Measurements from ENCODE around the gene ADAR. TPM values are rescaled to one million over a fixed set of nuclear protein-coding genes. Genes with fewer than 3 reads are reported as not detected.

Gene ADAR
- total RNA-seq, 1 donor from 2014 or later = 44.5 TPM

DNA sequence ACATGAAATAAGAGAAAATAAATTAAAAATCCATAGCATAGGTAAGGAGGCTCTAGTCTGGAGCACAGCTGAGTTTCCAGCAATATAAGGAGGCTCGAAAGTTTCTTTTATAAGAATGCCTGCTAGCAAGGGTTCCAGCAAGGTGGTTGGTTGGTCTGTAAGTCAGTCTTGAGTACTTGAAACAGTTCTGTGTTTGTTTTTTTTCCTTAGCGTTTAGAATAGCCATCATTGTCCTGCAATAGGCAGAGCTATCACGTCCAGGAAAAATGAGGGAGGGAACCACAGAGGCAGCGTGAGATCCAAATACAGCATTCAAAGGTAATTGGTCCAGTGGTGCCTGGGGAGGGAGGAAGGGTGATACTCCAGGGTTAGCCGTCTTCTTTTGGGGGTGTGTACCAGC lies 57.9 kb downstream of the ADAR start:
- no peaks in the 10 kb centered on the region for H3K27me3 ChIP-seq (ENCODE audit: control insufficient read depth, insufficient read depth, low read length)
- H3K4me3 ChIP-seq (ENCODE audit: low read depth, low read length) = no peak overlapping the region
- DNase-seq (ENCODE audit: low read depth) (no peak), FAIRE-seq (no peak)
- no peak for TF ChIP-seq CTCF (IDR thresholded peaks at IDR 0.05; ENCODE audit: insufficient read depth, low read length, severe bottlenecking)
- peaks cover 31% of the 10 kb centered on the region for H3K36me3 ChIP-seq (ENCODE audit: control insufficient read depth, insufficient read depth, low read length)

DNA sequence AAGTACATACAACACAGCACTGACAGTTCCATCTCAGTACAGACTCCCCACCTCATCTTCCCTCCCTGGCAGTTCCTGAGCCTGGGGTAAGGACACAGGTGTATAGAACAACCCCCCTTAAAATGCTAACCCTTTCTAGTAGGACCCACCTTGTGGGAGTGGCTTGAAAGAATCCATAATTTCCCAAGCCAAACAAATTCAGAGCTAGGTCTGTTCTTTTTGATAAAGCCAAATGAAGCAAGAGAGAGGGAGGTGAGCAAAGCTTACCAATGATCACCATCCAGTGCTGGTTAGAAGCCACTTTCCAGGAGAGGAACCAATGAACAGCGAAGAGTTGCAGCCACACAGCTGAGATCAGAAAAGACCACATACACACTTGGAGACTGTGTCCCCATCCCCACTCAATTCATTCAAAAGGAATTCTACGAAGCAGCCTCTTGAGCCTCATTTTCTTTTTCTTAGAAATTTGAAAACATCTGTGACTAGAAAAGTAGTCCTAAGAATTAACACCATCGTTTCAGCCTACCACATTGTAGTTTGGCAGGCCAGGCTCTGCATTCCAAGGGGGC lies 58.7 kb downstream of the ADAR start:
- peaks cover 26% of the 10 kb centered on the region for H3K36me3 ChIP-seq (ENCODE audit: control insufficient read depth, insufficient read depth, low read length)
- FAIRE-seq = no peak
- TF ChIP-seq CTCF (IDR thresholded peaks at IDR 0.05; ENCODE audit: insufficient read depth, low read length, severe bottlenecking) = no peak

GRCh38 chr1:154548028-154548427 lies 60.0 kb downstream of the ADAR start:
- peaks cover 22% of the 10 kb centered on the region for H3K36me3 ChIP-seq (ENCODE audit: control insufficient read depth, insufficient read depth, low read length)
- no peak for FAIRE-seq
- no peak overlapping the region for H3K4me3 ChIP-seq (ENCODE audit: low read depth, low read length)
- H3K27me3 ChIP-seq (ENCODE audit: control insufficient read depth, insufficient read depth, low read length) = peaks cover 3% of the 10 kb centered on the region
- no peak for DNase-seq (ENCODE audit: low read depth)
- no peak for TF ChIP-seq CTCF (IDR thresholded peaks at IDR 0.05; ENCODE audit: insufficient read depth, low read length, severe bottlenecking)

More for the DNA sequence above, 58.7 kb downstream of the ADAR start:
- no peak overlapping the region for H3K4me3 ChIP-seq (ENCODE audit: low read depth, low read length)
- no peak for DNase-seq (ENCODE audit: low read depth)
- H3K27me3 ChIP-seq (ENCODE audit: control insufficient read depth, insufficient read depth, low read length) = peaks cover 2% of the 10 kb centered on the region

DNA sequence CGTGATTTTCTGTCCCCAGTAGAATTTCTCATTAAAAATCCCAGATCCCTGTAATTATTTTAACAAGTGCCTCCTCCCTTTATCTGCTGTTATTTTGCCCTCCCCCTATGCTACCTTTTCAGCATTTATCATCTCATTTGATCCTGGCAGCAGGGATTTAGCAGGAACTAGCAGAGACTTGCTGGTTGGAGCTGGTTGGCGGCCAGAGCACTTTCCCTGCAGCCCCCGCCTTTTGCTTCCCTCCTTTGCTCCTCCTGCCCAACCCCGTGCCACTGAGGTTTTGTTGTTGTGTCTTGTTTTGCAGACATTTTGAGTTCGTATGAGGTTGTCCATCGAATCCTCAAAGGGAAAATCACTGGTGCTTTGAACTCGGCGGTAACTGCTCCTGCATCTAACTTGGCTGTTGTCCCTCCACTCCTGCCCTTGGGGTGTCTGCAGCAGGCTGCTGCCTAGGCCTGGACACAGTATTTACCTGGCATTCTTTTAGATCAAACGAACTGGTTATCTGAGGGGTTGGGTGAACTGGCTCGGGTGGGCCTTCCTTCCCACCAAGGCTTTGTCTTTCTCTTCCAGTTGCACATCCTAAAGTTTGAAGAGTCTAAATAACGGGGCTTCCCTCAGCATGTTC lies 60.8 kb downstream of the ADAR start:
- Histone ChIP-seq H3K36me3 (ENCODE audit: control insufficient read depth, insufficient read depth, low read length) (peaks cover 14% of the 10 kb centered on the region), H3K4me3 (ENCODE audit: low read depth, low read length) (no peak overlapping the region), H3K27me3 (ENCODE audit: control insufficient read depth, insufficient read depth, low read length) (peaks cover 4% of the 10 kb centered on the region)
- TF ChIP-seq CTCF (IDR thresholded peaks at IDR 0.05; ENCODE audit: insufficient read depth, low read length, severe bottlenecking) = no peak
- DNase-seq (ENCODE audit: low read depth) (peak; percentile 24), FAIRE-seq (no peak)

- Histone ChIP-seq H3K4me3 (ENCODE audit: low read depth, low read length) (no peak overlapping the region), H3K36me3 (ENCODE audit: control insufficient read depth, insufficient read depth, low read length) (peaks cover 7% of the 10 kb centered on the region), H3K27me3 (ENCODE audit: control insufficient read depth, insufficient read depth, low read length) (peaks cover 7% of the 10 kb centered on the region)
- peak; percentile 62 for TF ChIP-seq CTCF (IDR thresholded peaks at IDR 0.05; ENCODE audit: insufficient read depth, low read length, severe bottlenecking)
- FAIRE-seq (no peak), DNase-seq (ENCODE audit: low read depth) (peak; percentile 51)
These were observed 61.5 kb downstream of the ADAR start for GRCh38 chr1:154546264-154547063.

Measured in bronchial epithelial cell (primary cell).